Suprapubic skin (tissue), 4 donors: ENCODE measurements around the gene NPDC1.

ENCODE experiments used
- EP300 ChIP-seq: sonication (generic); formaldehyde crosslinking; IDR thresholded peaks from one replicate; pipeline ENCODE4 v1.6.1; 2017; ENCODE audit warnings: antibody characterized with exemption
- POLR2A ChIP-seq, 2 donors: fragments of 450-650 bp; IDR thresholded peaks; one replicate each; pipeline ENCODE4 v1.6.1; 2017; ENCODE audit warnings: antibody characterized with exemption in 2 of 2, mild to moderate bottlenecking in 2 of 2, moderate library complexity in 2 of 2
- POLR2AphosphoS5 ChIP-seq, 3 donors: sonication (generic); formaldehyde crosslinking; IDR thresholded peaks; one replicate each; pipeline ENCODE4 v1.6.1; 2017; ENCODE audit warnings: antibody characterized with exemption in 3 of 3
- TF ChIP-seq, protein P1 (sequence below), 2 donors: fragments of 200-600 bp in 1 of 2; fragments of 450-650 bp in 1 of 2; sonication (generic) in 1 of 2; IDR thresholded peaks; one replicate each; pipeline ENCODE4 v1.5.1; 2016 to 2019; ENCODE audit warnings: antibody characterized with exemption in 2 of 2, mild to moderate bottlenecking in 1 of 2, moderate library complexity in 1 of 2

DNA sequence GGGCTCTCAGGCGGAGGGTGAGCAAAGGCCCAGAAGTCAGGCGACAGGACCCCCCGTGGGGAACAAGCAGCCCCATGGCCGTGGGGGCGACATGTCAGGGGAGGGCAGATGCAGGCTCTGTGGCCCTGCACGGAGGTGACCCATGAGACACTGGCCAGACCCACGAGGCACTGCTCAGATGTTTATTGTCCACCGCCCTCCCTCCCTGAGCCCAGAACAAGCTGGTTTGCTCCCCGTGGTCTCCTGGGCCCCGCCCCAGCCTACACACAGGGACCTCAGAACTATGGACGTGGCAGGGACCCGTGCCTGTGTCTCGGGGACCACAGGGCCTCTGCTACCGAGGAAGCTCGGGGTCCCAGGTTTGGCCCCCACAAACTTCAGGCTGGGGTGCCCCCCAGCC lies 16.0 kb downstream of the NPDC1 start:
- TF ChIP-seq, protein P1, sequence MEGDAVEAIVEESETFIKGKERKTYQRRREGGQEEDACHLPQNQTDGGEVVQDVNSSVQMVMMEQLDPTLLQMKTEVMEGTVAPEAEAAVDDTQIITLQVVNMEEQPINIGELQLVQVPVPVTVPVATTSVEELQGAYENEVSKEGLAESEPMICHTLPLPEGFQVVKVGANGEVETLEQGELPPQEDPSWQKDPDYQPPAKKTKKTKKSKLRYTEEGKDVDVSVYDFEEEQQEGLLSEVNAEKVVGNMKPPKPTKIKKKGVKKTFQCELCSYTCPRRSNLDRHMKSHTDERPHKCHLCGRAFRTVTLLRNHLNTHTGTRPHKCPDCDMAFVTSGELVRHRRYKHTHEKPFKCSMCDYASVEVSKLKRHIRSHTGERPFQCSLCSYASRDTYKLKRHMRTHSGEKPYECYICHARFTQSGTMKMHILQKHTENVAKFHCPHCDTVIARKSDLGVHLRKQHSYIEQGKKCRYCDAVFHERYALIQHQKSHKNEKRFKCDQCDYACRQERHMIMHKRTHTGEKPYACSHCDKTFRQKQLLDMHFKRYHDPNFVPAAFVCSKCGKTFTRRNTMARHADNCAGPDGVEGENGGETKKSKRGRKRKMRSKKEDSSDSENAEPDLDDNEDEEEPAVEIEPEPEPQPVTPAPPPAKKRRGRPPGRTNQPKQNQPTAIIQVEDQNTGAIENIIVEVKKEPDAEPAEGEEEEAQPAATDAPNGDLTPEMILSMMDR (IDR thresholded peaks at IDR 0.05), result no peak
- TF ChIP-seq POLR2A (IDR thresholded peaks at IDR 0.05) (no peak), POLR2AphosphoS5 (IDR thresholded peaks at IDR 0.05) (no peak), EP300 (no peak)
